ENCODE results near the gene GDF10. TPM values are rescaled to one million over a fixed set of nuclear protein-coding genes. Genes with fewer than 3 reads are reported as not detected.

GDF10 gene
- total RNA-seq, 2 experiments from 2014 or later: not detected

DNA sequence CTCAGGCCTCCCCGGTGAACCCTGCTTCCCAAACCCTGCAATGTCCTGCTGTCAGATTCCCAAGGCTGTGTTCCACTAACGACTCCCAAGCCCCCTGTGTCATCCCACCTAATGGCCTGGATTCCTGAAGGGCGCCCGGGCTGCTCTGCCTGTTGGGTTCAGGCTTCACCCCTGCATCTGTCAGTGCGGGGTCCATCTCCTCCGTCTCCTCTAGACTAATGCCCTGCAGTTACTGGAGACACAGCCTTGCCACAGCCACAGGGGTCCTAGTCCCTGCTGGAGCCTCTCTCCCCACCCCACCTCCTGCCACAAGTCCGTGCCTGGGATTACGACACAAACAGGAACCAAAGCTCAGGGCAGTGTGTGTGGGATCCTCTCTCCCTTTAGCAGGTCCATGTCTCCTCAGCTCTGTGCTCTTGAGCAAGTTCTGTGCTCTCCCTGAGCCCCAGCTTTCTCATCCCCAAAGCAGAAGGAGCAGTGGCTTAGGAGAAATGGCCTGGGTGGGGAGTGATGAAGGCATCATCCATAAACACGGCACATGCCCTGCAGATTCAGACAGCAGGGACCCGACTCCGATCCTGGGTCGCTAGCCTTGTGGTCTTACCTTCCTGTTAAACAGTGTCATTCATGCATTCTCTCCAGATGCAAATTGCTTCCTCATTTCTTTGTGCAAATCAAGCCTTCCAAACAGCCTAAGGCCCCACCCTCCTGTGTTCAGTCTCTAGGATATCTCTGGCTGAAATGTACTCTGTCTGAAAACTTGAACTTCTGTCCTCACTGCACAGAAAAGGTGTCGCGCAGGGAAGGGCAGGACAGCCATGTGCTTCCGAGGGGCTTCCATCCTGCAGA, 40.0 kb downstream of the GDF10 start:
- H3K9me3 Mint-ChIP-seq (ENCODE audit: insufficient read depth): no peaks in the 10 kb centered on the region
- H3K27me3 Mint-ChIP-seq (ENCODE audit: low read depth): no peaks in the 10 kb centered on the region
- no peaks in the 10 kb centered on the region for H3K36me3 Mint-ChIP-seq (ENCODE audit: low read depth)
- H3K4me1 Mint-ChIP-seq (ENCODE audit: low read depth): no peaks in the 10 kb centered on the region
- ChIA-PET CTCF (interaction anchor here (0.8 to 2.4 kb wide), 11 partner anchors 13 to 338 kb away, joined by 3 to 14 read pairs (median 5); partner anchors contain the start of gene ZNF488), POLR2A (no interaction called here)
- H3K4me3 Mint-ChIP-seq: no peak overlapping the region
- ATAC-seq (no peak), DNase-seq (no peak)
- H3K27ac Mint-ChIP-seq: no peak overlapping the region

DNA sequence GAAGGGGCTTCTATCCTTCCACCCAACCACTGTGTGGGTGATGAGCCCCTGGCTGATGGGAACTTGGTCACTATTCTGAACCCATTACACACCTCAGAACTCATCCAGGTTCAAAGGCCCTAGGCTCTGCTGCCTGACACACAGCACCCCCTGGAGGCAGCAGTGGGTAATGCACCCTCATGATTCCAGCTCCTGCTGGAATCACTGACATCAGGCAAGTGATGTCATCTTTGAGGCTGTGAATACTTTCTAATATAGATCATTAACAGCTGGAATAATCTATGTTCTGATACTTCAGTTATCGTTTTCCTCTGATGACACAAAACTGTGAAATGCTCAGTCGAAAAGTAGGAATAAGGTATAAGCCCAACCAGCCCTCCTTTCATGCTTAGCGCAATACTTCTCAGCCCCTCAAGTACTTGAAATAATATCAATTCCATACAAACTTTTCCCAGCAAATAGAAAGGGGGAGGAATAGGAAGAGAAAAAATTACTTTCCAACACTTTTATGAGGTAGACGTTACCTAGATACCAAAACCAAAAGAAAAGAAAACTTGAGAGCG, 40.7 kb downstream of the GDF10 start:
- DNase-seq: peak; percentile 76
- no peaks in the 10 kb centered on the region for H3K4me1 Mint-ChIP-seq (ENCODE audit: low read depth)
- H3K27ac Mint-ChIP-seq: no peak overlapping the region
- H3K36me3 Mint-ChIP-seq (ENCODE audit: low read depth): no peaks in the 10 kb centered on the region
- peak; percentile 49 for ATAC-seq
- CTCF ChIA-PET: interaction anchor here (0.6 to 2.4 kb wide), 15 partner anchors 13 to 339 kb away, joined by 3 to 14 read pairs (median 4); partner anchors contain the start of gene ZNF488
- no peaks in the 10 kb centered on the region for H3K9me3 Mint-ChIP-seq (ENCODE audit: insufficient read depth)
- POLR2A ChIA-PET: no interaction called here
- no peak overlapping the region for H3K4me3 Mint-ChIP-seq
- H3K27me3 Mint-ChIP-seq (ENCODE audit: low read depth): no peaks in the 10 kb centered on the region

DNA sequence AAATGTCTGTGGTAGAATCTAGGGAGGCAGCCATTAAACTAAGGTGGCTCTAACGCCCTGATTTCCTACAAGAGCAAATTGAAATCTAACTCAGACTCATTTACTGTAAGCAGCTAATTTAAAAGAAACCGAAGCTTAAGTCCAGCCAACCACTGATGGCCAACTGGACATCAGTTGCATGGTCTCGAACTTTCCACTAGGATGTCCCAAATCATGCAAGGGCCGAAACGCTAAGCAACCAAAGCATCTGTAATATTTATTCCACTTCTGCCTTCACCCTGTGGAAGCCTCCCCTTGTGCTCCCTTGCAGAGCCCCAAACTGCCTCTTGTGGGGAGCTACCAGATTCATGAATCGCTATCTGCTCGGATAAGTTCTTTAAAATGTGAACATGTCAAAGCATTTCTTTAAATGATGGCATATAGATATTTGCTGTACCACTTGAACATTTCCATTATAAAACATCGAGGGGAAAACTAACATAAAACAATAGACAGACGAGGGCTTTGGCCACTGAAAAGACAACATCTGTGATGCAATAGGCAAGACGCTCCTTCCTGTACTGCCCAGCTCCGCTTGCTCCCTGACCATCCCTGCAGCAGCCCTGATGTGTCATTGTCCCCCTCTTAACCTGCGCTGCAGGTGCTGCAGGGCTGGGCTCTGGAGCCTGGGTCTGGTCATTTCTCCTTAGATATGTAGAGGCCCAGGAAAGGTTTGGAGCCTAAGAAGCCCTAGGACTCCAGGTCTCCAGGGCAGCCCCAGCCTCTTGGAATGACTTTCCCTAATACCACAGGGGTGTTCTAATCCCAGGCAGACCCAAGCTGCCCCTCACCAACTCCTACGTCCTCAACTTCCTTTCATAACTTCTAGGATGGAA, 45.2 kb downstream of the GDF10 start:
- Mint-ChIP-seq H3K4me1 (ENCODE audit: low read depth) (no peaks in the 10 kb centered on the region), H3K9me3 (ENCODE audit: insufficient read depth) (no peaks in the 10 kb centered on the region), H3K27ac (no peak overlapping the region), H3K36me3 (ENCODE audit: low read depth) (no peaks in the 10 kb centered on the region), H3K27me3 (ENCODE audit: low read depth) (no peaks in the 10 kb centered on the region), H3K4me3 (no peak overlapping the region)
- no peak for DNase-seq
- CTCF ChIA-PET: no interaction called here
- POLR2A ChIA-PET: no interaction called here
- no peak for ATAC-seq

DNA sequence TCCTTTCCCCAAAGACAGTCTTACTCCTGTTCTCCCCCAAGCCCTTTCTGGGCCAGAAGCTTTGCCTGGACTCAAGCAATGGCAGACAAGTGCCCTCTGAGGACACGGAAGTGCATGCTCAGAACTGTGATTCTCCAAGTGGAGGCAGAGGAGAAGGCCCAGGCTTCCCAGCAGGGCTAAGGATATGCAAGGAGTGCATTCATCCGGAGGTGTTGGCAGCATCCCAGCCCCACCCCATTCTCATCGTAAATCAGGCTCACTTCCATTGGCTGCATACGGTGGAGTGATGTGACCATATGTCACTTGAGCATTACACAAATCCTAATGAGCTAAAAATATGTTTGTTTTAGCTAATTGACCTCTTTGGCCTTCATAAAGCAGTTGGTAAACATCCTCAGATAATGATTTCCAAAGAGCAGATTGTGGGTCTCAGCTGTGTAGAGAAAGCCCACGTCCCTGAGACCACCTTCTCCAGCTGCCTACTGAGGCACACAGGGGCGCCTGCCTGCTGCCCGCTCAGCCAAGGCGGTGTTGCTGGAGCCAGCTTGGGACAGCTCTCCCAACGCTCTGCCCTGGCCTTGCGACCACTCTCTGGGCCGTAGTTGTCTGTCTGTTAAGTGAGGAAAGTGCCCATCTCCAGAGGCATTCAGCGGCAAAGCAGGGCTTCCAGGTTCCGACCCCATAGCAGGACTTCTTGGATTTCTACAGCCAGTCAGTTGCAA, 46.7 kb downstream of the GDF10 start:
- ChIA-PET CTCF (interaction anchor here (1.0 to 1.6 kb wide), 3 partner anchors 14 to 322 kb away, joined by 4 to 8 read pairs (median 5); no protein-coding TSS in a partner anchor), POLR2A (no interaction called here)
- ATAC-seq (no peak), DNase-seq (no peak)
- Mint-ChIP-seq H3K4me3 (no peak overlapping the region), H3K27me3 (ENCODE audit: low read depth) (no peaks in the 10 kb centered on the region), H3K4me1 (ENCODE audit: low read depth) (no peaks in the 10 kb centered on the region), H3K27ac (no peak overlapping the region), H3K9me3 (ENCODE audit: insufficient read depth) (no peaks in the 10 kb centered on the region), H3K36me3 (ENCODE audit: low read depth) (no peaks in the 10 kb centered on the region)

DNA sequence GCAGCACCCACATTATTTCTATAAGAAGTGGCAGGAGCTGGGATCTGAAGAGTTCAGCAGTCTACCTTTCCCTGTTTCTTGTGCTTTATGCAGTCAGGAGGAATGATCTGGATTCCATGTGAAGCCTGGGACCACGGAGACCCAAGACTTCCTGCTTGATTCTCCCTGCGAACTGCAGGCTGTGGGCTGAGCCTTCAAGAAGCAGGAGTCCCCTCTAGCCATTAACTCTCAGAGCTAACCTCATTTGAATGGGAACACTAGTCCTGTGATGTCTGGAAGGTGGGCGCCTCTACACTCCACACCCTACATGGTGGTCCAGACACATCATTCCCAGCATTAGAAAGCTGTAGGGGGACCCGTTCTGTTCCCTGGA, 47.3 kb downstream of the GDF10 start:
- POLR2A ChIA-PET: no interaction called here
- CTCF ChIA-PET: interaction anchor here (1.0 to 1.6 kb wide), 3 partner anchors 13 to 322 kb away, joined by 4 to 8 read pairs (median 5); no protein-coding TSS in a partner anchor
- DNase-seq (no peak), ATAC-seq (no peak)
- no peaks in the 10 kb centered on the region for H3K27me3 Mint-ChIP-seq (ENCODE audit: low read depth)
- H3K4me3 Mint-ChIP-seq: no peak overlapping the region
- no peaks in the 10 kb centered on the region for H3K9me3 Mint-ChIP-seq (ENCODE audit: insufficient read depth)
- H3K4me1 Mint-ChIP-seq (ENCODE audit: low read depth): no peaks in the 10 kb centered on the region
- H3K27ac Mint-ChIP-seq: no peak overlapping the region
- no peaks in the 10 kb centered on the region for H3K36me3 Mint-ChIP-seq (ENCODE audit: low read depth)

DNA sequence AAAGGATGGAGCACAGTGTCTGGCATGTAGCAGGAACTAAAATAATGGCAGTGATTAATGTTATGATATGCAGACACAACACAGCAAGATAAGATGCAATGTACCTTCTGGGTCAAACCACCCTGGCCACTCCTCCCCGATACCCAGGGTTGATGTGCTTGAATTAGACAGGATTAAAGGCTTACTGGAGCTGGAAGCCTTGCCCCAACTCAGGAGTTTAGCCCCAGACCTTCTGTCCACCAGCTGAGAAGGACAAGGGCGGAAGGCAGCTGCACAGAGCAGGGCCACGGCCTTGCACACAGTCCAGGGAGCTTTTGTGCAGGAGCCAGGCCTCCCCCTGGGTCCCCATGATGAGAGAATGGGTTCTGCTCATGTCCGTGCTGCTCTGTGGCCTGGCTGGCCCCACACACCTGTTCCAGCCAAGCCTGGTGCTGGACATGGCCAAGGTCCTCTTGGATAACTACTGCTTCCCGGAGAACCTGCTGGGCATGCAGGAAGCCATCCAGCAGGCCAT, 48.2 kb downstream of the GDF10 start, which contains the start of gene RBP3:
TSS of gene RBP3 (plus strand) at position 226 of the 514 bp plus-strand sequence. CDS start at position 348, 122 bp downstream.
- H3K27ac Mint-ChIP-seq: no peak within 1 kb of the TSS
- ATAC-seq: no peak
- no peaks in the 10 kb centered on the region for H3K9me3 Mint-ChIP-seq (ENCODE audit: insufficient read depth)
- H3K4me1 Mint-ChIP-seq (ENCODE audit: low read depth): no peaks in the 10 kb centered on the region
- H3K27me3 Mint-ChIP-seq (ENCODE audit: low read depth): no peaks in the 10 kb centered on the region
- H3K4me3 Mint-ChIP-seq: no peak within 1 kb of the TSS
- ChIA-PET CTCF (interaction anchor here (1.0 to 1.6 kb wide), 2 partner anchors 12 to 14 kb away, joined by 4 to 5 read pairs; no protein-coding TSS in a partner anchor), POLR2A (no interaction called here)
- H3K36me3 Mint-ChIP-seq (ENCODE audit: low read depth): no peaks in the 10 kb centered on the region
- no peak for DNase-seq

DNA sequence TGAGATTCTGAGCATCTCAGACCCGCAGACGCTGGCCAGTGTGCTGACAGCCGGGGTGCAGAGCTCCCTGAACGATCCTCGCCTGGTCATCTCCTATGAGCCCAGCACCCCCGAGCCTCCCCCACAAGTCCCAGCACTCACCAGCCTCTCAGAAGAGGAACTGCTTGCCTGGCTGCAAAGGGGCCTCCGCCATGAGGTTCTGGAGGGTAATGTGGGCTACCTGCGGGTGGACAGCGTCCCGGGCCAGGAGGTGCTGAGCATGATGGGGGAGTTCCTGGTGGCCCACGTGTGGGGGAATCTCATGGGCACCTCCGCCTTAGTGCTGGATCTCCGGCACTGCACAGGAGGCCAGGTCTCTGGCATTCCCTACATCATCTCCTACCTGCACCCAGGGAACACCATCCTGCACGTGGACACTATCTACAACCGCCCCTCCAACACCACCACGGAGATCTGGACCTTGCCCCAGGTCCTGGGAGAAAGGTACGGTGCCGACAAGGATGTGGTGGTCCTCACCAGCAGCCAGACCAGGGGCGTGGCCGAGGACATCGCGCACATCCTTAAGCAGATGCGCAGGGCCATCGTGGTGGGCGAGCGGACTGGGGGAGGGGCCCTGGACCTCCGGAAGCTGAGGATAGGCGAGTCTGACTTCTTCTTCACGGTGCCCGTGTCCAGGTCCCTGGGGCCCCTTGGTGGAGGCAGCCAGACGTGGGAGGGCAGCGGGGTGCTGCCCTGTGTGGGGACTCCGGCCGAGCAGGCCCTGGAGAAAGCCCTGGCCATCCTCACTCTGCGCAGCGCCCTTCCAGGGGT, 48.9 kb downstream of the GDF10 start:
- H3K36me3 Mint-ChIP-seq (ENCODE audit: low read depth): no peaks in the 10 kb centered on the region
- ATAC-seq (no peak), DNase-seq (no peak)
- ChIA-PET POLR2A (no interaction called here), CTCF (interaction anchor here (1.6 kb wide), 1 partner anchor 13 kb away, joined by 5 read pairs; no protein-coding TSS in a partner anchor)
- no peaks in the 10 kb centered on the region for H3K9me3 Mint-ChIP-seq (ENCODE audit: insufficient read depth)
- no peak overlapping the region for H3K4me3 Mint-ChIP-seq
- H3K4me1 Mint-ChIP-seq (ENCODE audit: low read depth): no peaks in the 10 kb centered on the region
- no peaks in the 10 kb centered on the region for H3K27me3 Mint-ChIP-seq (ENCODE audit: low read depth)
- no peak overlapping the region for H3K27ac Mint-ChIP-seq

DNA sequence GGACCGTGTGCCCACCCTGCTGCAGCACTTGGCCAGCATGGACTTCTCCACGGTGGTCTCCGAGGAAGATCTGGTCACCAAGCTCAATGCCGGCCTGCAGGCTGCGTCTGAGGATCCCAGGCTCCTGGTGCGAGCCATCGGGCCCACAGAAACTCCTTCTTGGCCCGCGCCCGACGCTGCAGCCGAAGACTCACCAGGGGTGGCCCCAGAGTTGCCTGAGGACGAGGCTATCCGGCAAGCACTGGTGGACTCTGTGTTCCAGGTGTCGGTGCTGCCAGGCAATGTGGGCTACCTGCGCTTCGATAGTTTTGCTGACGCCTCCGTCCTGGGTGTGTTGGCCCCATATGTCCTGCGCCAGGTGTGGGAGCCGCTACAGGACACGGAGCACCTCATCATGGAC, 49.5 kb downstream of the GDF10 start:
- H3K36me3 Mint-ChIP-seq (ENCODE audit: low read depth): no peaks in the 10 kb centered on the region
- ATAC-seq: no peak
- no peak for DNase-seq
- no peak overlapping the region for H3K27ac Mint-ChIP-seq
- no peak overlapping the region for H3K4me3 Mint-ChIP-seq
- no peaks in the 10 kb centered on the region for H3K27me3 Mint-ChIP-seq (ENCODE audit: low read depth)
- no peaks in the 10 kb centered on the region for H3K9me3 Mint-ChIP-seq (ENCODE audit: insufficient read depth)
- ChIA-PET POLR2A (no interaction called here), CTCF (no interaction called here)
- no peaks in the 10 kb centered on the region for H3K4me1 Mint-ChIP-seq (ENCODE audit: low read depth)

DNA sequence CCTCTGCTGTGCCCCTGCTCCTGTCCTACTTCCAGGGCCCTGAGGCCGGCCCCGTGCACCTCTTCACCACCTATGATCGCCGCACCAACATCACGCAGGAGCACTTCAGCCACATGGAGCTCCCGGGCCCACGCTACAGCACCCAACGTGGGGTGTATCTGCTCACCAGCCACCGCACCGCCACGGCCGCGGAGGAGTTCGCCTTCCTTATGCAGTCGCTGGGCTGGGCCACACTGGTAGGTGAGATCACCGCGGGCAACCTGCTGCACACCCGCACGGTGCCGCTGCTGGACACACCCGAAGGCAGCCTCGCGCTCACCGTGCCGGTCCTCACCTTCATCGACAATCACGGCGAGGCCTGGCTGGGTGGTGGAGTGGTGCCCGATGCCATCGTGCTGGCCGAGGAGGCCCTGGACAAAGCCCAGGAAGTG, 50.0 kb downstream of the GDF10 start:
- Mint-ChIP-seq H3K36me3 (ENCODE audit: low read depth) (no peaks in the 10 kb centered on the region), H3K9me3 (ENCODE audit: insufficient read depth) (no peaks in the 10 kb centered on the region), H3K27me3 (ENCODE audit: low read depth) (no peaks in the 10 kb centered on the region), H3K4me3 (no peak overlapping the region), H3K4me1 (ENCODE audit: low read depth) (no peaks in the 10 kb centered on the region), H3K27ac (no peak overlapping the region)
- CTCF ChIA-PET: no interaction called here
- POLR2A ChIA-PET: no interaction called here
- ATAC-seq: no peak
- no peak for DNase-seq

DNA sequence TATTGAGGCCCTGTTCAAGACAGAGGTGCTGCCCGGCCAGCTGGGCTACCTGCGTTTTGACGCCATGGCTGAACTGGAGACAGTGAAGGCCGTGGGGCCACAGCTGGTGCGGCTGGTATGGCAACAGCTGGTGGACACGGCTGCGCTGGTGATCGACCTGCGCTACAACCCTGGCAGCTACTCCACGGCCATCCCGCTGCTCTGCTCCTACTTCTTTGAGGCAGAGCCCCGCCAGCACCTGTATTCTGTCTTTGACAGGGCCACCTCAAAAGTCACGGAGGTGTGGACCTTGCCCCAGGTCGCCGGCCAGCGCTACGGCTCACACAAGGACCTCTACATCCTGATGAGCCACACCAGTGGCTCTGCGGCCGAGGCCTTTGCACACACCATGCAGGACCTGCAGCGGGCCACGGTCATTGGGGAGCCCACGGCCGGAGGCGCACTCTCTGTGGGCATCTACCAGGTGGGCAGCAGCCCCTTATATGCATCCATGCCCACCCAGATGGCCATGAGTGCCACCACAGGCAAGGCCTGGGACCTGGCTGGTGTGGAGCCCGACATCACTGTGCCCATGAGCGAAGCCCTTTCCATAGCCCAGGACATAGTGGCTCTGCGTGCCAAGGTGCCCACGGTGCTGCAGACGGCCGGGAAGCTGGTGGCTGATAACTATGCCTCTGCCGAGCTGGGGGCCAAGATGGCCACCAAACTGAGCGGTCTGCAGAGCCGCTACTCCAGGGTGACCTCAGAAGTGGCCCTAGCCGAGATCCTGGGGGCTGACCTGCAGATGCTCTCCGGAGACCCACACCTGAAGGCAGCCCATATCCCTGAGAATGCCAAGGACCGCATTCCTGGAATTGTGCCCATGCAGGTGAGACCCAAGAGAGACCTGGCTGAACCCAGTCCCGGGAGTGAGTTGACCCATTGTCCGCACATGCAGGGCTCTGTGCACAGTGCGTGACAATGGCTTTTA, 51.0 kb downstream of the GDF10 start:
- no peak for ATAC-seq
- ChIA-PET CTCF (interaction anchor here (0.5 kb wide), 1 partner anchor 1388 kb away, joined by 3 read pairs; no protein-coding TSS in a partner anchor), POLR2A (no interaction called here)
- no peaks in the 10 kb centered on the region for H3K36me3 Mint-ChIP-seq (ENCODE audit: low read depth)
- H3K4me3 Mint-ChIP-seq: no peak overlapping the region
- H3K4me1 Mint-ChIP-seq (ENCODE audit: low read depth): no peaks in the 10 kb centered on the region
- no peaks in the 10 kb centered on the region for H3K9me3 Mint-ChIP-seq (ENCODE audit: insufficient read depth)
- H3K27ac Mint-ChIP-seq: no peak overlapping the region
- no peaks in the 10 kb centered on the region for H3K27me3 Mint-ChIP-seq (ENCODE audit: low read depth)
- no peak for DNase-seq

Data from activated CD8-positive, alpha-beta T cell treated with anti-CD3 and anti-CD28 coated beads, Interleukin-2, amount 10 ng/mL, durations not matched to agents 7 days and 5 days (primary cell).